HG02763 (cell line): ENCODE measurements around the gene ARID1B.

Experiments used
- ATAC-seq: cut with Tn5 transposase; IDR thresholded peaks from one replicate; pipeline ENCODE4 v1.9.1; 2021; ENCODE audit warnings: mild to moderate bottlenecking, moderate library complexity; ENCODE audit not compliant: unreplicated experiment

ARID1B gene

DNA sequence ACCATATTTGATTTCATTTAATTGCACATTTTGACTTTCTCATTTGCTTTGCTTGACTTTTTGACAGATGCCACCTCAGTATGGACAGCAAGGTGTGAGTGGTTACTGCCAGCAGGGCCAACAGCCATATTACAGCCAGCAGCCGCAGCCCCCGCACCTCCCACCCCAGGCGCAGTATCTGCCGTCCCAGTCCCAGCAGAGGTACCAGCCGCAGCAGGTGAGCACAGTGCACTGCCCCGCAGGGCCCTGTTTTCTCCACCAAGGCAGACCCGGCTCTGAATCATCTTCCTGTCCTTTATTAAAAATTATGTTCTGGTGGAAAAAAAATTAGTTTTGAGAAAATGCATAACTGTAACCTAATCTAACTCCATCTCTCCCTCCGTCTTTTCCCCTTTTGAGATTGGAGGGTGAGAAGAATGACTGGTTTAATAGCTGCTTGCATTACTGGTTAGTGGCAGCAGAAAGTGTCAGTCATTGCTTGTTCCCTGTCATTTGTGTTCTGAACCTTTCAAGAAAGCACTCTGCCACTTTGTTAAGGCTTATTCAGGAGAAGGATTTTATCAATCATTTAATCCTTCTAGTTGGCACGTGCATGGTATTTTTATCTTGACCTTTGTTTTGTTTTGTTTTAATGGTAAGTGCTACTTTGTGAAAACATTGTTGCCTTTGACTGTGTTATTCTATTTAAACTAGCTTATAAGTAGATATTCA, 124.3 kb downstream of the ARID1B start:
- ATAC-seq = no peak

DNA sequence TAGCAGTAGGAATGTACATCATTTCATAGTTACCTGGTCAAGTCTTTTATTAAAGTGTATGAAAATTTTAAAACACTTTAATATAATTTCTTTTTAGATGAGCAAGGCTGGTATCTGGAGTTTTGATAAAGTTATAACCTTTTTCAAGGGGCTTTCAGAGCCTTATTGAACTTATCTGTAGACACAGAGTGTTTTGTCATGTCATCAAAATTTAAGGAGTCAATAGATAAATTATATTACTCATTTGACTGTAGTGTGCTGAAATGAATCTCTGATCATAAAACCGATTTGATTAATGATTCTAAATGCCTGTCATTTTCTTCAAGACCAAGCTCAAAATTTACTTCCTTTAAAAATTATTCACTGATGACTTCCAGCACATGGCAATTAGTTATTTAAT, 125.6 kb downstream of the ARID1B start:
- no peak for ATAC-seq

- ATAC-seq = no peak
Measured at GRCh38 chr6:156904176-156904967, 127.2 kb downstream of the ARID1B start.

DNA sequence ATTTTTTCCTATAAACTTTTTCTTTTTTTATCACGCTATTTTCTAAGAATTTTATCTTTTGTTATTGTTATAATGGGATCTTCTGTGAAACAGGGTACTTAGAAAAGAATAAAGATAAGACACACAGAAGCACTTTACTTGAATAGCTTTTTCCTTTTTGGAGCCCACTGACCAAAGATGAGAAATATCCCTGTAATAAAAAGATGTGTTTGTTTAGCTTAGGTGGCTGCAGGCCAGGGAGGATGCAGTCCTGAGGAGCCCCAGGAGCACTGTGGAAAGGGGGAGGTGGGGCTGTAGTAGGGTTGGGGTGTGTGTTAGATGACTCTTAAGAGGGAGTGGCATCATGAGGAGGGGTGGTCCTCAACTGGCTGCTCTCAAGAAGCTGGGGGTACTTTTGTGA, 128.6 kb downstream of the ARID1B start:
- no peak for ATAC-seq

DNA sequence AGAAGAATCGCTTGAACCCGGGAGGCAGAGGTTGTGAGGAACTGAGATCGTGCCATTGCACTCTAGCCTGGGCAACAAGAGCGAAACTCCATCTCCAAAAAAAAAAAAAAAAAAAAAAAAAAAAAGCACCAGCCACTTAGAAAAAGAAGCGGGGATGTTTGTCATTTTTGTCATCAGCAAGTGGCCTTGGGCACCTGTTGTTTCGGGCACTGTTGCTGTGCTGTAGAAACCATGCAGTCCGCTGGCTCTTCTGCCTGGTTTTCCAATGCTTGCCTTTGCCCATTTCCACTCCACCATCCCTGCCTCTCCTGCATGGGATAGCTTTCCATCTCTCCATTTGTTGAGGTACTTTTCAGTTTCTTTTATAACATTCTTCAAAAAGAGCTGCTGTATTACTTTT, 129.3 kb downstream of the ARID1B start:
- ATAC-seq = no peak

DNA sequence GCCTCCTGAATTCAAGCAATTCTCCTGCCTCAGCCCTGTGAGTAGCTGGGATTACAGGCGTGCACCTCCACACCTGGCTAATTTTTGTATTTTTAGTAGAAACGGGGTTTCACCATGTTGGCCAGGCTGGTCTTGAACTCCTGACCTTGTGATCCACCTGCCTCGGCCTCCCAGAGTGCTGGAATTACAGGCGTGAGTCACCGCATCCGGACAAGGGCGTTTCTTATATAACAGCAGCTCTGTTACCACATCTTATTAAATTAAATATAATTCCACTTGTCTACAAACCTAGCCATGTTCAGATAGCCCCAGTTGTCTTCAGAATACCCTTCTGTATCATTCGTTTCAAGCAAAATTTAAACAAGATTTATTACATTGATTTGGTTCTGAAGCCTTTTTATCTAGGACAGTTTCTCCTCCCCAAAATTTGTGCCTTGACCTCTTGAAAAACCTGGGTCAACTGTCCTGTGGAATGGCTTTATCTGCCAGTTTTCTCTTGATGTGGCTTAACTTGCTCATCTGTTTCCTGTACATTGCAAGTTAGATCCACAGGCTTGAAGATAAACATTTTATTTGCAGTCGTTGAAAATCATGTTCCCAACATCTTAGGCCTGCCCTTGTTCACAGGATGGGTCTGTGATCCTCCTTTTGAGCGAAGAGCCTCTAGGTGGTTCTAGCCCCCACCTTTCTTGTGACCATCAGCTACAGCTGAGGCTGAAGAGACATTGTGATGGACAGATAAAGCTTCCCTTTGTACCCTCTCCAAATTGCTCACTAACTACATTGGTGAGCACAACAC, 132.2 kb downstream of the ARID1B start:
- ATAC-seq = no peak

GRCh38 chr6:156910011-156910334, 132.8 kb downstream of the ARID1B start:
- ATAC-seq = no peak

GRCh38 chr6:156910938-156911337, 133.8 kb downstream of the ARID1B start:
- no peak for ATAC-seq

DNA sequence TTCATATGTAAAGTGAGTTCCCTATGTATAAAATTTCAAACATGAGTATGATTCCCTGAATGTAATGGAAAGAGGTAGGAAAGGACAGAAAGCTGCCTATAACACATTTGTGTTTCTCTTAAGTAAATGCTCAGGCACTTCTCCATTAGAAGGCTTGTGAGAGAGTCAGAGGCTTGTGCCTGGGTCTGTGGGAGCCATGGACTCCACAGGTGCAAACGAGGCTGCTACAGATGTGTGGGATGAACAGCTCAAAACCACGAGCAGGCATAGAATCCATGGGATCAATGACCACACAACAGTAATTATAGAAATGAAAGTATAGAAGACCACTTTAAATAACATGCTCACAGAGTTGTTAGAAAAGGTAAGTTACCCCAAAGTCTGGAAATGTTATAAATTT, 134.4 kb downstream of the ARID1B start:
- ATAC-seq = no peak

DNA sequence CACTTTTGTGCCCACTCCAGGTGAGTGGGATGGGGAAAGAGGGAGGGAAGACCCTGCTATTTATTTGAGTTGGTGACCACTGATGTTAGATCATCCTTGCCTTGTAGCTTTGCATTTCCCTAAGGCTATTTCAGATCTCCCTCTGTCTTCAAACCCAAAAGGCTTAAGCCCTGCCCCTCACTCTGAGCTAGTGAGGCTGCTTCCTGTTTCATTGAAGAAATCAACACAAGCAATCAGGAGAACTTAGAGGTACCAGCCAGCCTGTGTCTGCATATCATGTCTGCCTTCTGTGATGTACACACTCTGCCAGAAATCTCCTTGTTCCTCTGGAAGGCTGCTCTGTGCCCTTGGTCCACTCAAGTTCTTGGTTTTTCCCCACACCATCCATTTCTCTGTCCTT, 135.3 kb downstream of the ARID1B start:
- no peak for ATAC-seq

GRCh38 chr6:156914181-156914580, 137.0 kb downstream of the ARID1B start:
- ATAC-seq = no peak

DNA sequence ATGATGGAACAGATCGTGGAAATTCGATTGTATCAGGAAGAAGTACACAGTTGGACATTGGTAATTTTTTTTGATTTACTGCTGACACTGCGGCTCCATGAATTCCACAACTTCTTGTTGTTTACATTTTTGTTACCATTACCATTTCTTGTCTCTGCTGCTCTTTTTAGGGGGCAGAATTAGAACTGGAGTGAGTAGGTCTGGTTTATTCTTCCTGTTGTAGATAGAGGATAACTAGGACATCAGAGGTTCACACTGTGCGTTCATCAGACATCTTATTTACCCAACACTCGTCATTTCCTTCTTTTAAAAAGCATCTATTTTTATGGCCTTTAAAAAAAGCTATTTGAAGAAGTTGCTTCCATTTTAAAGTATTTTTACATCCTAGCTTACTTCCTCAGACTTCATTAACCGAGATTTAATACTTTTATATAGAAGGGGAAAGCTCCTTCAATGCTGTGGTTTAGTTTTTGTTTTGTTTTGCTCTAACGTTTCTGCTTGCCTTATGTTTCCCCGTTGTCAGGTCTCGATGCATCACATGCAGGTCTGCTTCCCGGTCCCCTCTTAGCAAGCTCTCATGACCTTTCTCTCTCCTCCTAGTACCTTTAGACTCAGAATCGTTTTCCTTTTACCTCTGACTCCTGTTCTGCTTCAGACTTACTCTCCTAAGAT, 139.1 kb downstream of the ARID1B start:
- no peak for ATAC-seq

GRCh38 chr6:156917213-156917612, 140.0 kb downstream of the ARID1B start:
- ATAC-seq = peak; percentile 56

DNA sequence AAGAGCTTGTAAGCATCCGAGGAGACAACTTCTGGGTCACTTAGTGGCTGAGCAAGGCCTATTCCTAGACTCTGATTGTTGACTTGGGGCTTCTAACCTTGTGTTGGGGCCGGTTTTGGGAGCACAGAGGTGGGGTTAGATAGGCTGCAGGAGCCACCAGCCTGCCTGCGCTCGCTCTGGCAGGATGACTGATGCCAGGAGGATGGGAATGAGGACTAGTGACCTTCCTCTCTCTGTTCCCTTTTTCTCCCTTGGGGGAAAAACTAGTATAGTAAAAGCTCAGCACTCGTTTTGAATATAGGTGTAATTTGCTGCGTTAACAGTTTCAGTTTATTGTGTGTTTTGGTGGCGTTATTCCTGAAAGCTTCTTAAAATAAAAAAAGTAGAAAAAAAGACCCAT, 141.5 kb downstream of the ARID1B start:
- ATAC-seq = no peak

GRCh38 chr6:156919370-156919769, 142.2 kb downstream of the ARID1B start:
- ATAC-seq = no peak

DNA sequence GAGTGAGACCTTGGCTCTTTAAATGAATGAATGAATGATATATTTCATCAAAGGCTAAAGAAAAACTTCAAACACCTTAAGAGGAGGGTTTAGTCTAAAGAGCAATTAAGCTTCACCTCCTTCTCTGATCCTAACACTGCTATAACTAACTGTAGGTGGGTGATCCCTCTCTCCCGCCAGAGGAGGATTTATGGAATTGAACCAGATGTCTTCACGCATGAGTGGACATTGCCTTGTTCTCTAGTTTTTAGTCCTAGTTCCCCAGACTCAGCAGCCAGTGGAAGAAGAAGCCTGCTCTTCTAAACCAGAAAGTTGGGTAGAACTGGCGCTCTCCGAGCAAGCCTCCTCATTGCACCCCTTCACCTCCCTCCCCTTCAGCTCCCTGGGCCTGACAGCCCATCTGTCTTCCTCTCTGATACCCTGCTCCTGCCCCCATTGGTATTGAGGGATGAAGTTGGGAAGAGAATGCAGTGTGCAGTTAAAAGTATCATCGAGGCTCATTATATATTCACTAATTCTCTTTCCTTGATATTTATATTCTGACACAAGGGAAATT, 142.7 kb downstream of the ARID1B start:
- ATAC-seq = no peak

GRCh38 chr6:156924246-156924645, 147.1 kb downstream of the ARID1B start:
- no peak for ATAC-seq

- ATAC-seq = no peak
Measured at GRCh38 chr6:156925026-156925425, 147.8 kb downstream of the ARID1B start.

DNA sequence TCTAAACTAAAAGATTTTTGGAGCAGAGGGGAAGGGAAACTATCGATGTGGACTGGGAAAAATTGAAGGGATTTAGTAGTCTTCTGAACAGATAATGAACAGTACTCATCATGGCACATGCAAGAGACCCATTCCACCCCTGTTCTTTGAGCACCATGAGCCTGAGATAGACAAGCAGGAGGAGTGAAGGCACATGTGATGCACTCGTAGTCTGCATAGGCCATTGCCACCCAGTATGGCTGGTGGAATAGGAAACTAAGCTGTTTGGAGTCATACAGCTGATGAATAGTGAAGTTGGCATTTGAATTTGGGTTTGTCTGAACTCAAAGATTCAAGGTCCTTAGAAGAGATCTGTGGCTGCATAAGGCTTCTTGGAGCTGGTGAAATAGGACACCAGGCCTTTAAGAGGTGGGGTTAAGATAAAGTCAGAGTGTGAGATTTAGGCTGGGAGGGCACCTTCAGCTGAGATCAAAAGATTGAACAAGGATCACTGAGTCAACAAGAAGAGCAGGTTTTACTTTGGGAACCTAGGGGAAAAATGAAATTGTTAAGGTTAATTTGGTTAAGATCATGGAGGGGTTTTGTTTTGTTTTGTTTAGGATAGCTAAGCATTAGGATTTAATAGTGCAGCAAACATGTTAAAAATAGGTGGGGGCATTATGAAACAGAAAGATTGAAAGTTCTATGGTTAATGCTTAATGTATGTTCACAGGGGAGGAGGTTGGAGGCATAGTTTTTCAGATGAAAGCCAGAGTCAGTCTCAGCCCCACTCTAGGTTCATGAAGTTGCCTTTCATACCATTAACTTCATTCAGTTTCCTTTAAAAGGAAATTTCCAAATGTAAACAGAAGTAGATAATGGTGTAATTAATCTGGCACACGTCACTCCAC, 148.8 kb downstream of the ARID1B start:
- peak; percentile 61 for ATAC-seq

GRCh38 chr6:156928126-156928525, 150.9 kb downstream of the ARID1B start:
- ATAC-seq = no peak
